D721Med (cell line): ENCODE data around the gene SYNJ2.

Experiments used
- DNase-seq: peaks from one replicate; pipeline ENCODE4 v3.0.0; 2011; ENCODE audit warnings: low spot score; ENCODE audit not compliant: insufficient read length
- FAIRE-seq: peaks from 2 replicates; lab custom pipeline; 2011; peaks lifted over from hg19 to GRCh38; lab: Jason Lieb, UNC
- CTCF ChIP-seq: IDR thresholded peaks from 2 replicates; pipeline ENCODE4 v1.5.1; 2012; ENCODE audit warnings: mild to moderate bottlenecking, control low read depth; ENCODE audit not compliant: insufficient read depth; ENCODE audit errors: missing control alignments

SYNJ2 gene

GRCh38 chr6:158021814-158022748, 40.4 kb downstream of the SYNJ2 start:
- DNase-seq, result no peak
- no peak for TF ChIP-seq CTCF
- FAIRE-seq, result no peak

GRCh38 chr6:158022749-158023596, 41.3 kb downstream of the SYNJ2 start:
- FAIRE-seq (no peak), DNase-seq (no peak)
- TF ChIP-seq CTCF, result no peak

- TF ChIP-seq CTCF, result no peak
- no peak for FAIRE-seq
- DNase-seq, result no peak
Measured at GRCh38 chr6:158023597-158023939, 41.9 kb downstream of the SYNJ2 start.

- no peak for TF ChIP-seq CTCF
- no peak for FAIRE-seq
- no peak for DNase-seq
Measured at GRCh38 chr6:158024566-158025297, 43.1 kb downstream of the SYNJ2 start.

GRCh38 chr6:158026054-158026900, 44.6 kb downstream of the SYNJ2 start:
- no peak for DNase-seq
- no peak for TF ChIP-seq CTCF
- no peak for FAIRE-seq

- no peak for TF ChIP-seq CTCF
- FAIRE-seq (no peak), DNase-seq (no peak)
Measured at GRCh38 chr6:158026901-158027589, 45.4 kb downstream of the SYNJ2 start.
